GM23338 (cell line): ENCODE data around the gene CD300LB.

Experiments used
- CTCF ChIP-seq, 2 experiments: fragments of 200-600 bp in 1 of 2; sonication (generic) in 1 of 2; conservative IDR thresholded peaks; 2 replicates each; pipeline versions ENCODE4 v1.5.1 to v1.6.1; 2016 to 2017; ENCODE audit warnings: antibody characterized with exemption in 2 of 2, low read depth in 2 of 2, mild to moderate bottlenecking in 2 of 2, moderate library complexity in 1 of 2
- EZH2 ChIP-seq: fragments of 200-600 bp; sonication (generic); IDR thresholded peaks from one replicate; pipeline ENCODE4 v1.8.0; 2017; ENCODE audit warnings: antibody characterized with exemption, mild to moderate bottlenecking, low read depth; ENCODE audit not compliant: unreplicated experiment
- EZH2phosphoT487 ChIP-seq: fragments of 200-600 bp; sonication (generic); IDR thresholded peaks from one replicate; pipeline ENCODE4 v1.8.1; 2018; ENCODE audit warnings: antibody characterized with exemption; ENCODE audit not compliant: unreplicated experiment
- POLR2AphosphoS5 ChIP-seq: IDR thresholded peaks from 2 replicates; pipeline ENCODE4 v1.6.1; 2016; ENCODE audit warnings: antibody characterized with exemption, low read depth
- REST ChIP-seq: IDR thresholded peaks from one replicate; pipeline ENCODE4 v1.6.1; 2018; ENCODE audit warnings: antibody characterized with exemption; ENCODE audit not compliant: unreplicated experiment

GRCh38 chr17:74544991-74545842 is 13.9 kb upstream of the CD300LB start:
- TF ChIP-seq CTCF (conservative IDR thresholded peaks at IDR 0.05; ENCODE audit: low read depth in 2 of 2) (no peak), EZH2 (no peak), POLR2AphosphoS5 (no peak), EZH2phosphoT487 (no peak), REST (no peak)
